ENCODE measurements around the gene IPO9.

The IPO9 gene

GRCh38 chr1:201907621-201908020, 78.7 kb downstream of the IPO9 start:
- no peak for DNase-seq

DNA sequence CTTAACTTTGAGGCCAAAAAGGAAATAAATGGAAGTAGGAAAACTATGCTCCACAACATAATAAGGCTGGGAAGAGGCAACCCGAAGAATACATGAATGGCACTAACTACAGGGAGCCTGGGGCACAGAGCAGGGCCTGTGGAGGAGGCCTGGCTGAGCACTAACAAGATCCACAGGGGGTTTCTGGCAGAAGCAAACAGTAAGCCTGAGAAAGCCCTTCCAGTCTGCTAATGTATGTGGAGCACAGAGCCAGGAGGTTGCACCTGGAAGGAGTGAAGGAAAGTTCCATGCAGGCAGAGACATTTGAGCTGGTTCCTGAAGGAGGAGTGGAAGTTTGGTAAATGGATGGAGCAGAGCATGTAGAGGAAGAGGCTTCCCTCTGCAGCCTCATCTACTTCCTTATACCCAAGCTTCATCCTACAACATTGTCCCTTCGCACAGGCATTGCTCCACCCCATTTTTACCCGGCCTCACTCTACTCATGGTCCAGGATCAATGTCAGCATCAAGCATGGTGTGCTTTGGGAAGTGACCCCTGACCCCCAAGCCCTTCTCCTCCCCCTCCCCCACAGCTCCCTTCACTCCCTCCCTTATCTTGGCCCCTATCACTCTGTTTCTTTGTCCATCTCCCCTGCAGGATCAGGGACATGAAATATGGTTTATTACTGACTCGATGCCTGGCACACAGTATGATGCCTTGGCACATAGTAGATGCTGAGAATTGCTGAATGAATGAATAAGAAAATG, 83.0 kb downstream of the IPO9 start:
- DNase-seq: no peak

GRCh38 chr1:201912832-201913231, 83.9 kb downstream of the IPO9 start:
- DNase-seq: no peak

DNA sequence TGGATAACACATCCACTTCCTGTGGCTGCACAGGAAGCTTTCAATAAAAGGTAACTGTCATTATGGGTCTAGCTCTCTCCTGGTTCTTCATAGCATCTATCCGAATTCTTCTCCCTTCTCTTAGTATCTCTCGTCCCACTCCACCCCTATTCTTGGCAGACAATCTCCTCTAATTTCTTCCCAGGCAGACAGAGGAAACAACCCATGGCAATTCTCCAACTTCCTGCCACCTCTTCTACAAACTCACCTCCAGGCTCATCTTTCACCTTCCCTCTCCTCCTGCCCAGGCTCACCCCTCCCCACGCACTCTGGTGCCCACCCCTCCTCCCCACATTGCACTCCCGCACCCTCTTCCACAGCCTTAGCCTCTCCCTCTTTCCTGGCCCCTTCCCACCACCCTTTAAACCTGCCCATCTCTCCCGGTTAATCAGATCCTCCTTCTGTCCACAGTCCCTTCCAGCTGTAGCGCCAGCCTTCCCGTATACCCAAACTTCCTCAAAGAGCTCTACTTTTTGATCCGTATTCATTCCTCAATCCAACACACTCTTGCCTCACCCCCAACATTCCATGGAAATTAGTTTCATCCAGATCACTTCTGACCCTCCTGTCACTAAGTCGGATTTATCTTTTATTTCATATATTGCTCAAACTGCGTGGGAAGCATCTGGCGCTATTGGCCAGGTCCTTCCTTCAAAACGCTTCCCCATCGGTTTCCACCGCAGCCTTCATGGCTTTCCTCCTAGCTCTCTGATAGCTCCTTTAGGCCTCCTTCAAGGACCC, 85.7 kb downstream of the IPO9 start:
- no peak for DNase-seq

DNA sequence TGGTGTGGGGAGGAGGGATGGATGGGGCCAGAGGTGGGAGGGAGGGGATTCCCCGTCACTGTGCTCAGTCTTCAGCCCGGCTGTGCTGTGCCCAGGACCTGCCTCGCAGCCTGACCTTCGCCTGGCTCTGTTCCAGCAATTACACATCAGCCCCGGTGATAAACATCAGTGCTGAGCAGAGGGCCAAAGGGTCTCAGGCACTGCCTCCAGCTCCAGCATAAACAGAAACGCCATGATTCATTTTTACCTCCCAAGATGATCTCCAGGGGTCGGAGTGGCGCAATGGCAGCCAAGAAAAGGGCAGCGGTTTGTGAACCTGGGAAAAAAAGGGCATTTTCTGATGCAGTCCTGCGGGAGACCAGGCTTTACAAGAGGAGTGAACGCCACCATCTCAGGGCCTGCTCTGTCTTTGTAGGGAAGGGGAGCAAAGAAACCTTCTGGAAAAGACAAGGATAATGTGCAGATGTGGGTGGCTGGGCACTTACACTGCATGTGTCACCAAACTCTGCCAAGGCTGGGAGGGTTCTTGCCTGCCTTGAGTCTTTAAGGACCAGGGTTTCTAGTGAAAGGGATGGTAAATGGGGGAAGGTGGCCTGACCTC, 87.8 kb downstream of the IPO9 start:
- DNase-seq: peak in 1 of 5 experiments; percentile 14

- no peak for DNase-seq
Observed at GRCh38 chr1:201917362-201918033, 88.5 kb downstream of the IPO9 start.

DNA sequence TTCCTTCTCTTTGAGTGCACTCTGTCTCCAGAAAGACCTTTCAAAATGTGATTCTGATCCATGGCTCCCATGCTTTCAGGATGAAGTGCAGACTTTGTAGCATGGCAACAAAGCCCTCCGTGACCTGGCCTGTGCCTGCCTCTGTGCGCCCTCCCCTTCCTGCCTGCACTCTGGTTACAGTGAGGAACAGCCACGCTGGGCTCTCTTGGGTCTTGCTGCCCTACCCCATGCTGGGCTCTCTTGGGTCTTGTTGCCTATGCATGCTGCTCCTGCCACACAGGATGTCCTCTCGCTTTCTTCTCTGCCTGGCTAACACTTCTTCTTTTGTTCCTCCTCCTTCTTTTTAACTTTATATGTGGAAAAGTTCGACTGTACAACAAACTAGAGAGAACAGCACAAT, 89.4 kb downstream of the IPO9 start:
- DNase-seq: no peak

GRCh38 chr1:201921952-201922558, 93.1 kb downstream of the IPO9 start:
- no peak for DNase-seq

- no peak for DNase-seq
Observed at GRCh38 chr1:201925301-201925567, 96.3 kb downstream of the IPO9 start.

DNA sequence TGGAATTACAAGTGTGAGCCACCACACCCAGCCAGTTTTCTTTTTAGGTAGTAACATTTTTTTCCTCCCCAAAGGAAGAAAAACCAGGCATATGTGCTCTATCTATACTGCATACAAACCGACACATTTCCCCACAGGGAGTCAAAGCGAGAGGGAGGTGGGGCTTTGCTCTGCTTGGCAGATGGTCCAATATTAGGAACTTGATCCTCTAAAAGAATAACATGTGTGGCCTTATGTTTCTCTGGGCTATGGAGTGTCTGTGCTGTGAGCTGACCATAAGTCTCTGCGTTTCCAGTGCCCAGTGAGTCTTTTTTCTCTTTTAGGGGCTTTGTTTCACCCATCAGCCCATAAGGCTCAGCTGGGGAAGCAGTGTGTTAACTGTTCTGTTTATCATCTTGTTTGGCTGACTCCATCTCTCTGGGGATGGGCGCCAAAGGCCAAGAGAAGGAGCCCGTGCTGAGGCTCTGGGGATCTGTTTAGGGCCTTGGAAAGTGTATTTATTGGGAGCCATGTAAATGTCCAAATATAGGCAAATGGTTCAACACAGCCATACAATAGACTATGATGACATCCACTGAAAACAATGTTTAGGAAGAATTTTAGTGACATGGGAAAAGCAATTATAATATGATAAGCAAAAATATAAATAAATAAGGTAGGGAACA, 97.2 kb downstream of the IPO9 start:
- DNase-seq: no peak

DNA sequence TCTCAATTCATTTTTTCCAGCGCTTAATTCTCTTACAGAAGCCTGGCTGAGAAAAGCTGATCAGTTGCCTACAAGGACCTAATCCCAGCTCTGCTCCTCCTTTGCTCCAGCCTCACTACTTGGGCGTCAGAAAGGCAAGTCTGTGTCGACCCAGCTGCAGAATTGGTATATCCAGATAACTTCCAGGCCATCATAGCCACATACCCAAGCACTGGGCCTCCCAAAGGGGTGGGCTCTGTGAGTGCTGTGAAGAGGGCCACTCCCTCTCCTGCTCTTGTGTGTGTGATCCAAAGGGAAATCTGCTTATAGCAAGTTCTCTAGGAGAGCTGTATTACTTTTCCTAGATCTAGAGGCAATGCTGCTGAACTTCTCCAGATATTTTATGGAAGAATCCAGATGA, 99.3 kb downstream of the IPO9 start:
- no peak for DNase-seq

DNA sequence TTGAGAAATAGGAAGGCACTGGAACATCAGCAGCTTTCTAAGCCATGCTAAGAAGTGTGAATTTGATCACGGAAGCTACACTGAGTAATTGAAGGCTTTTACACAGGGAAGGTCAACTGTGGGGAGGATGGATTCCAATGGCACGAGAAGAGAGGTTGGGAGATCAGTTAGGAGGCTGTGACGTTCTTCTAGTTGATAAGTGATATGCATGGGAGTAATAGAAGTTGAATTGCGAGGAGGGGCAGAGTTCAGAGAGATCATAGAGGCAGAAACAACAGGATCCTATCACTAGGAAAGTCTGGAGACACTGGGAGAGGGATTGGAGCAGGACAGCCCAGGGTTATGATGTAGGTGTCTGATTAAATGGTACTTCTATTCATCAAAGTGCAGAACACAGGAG, 101.2 kb downstream of the IPO9 start:
- no peak for DNase-seq

DNA sequence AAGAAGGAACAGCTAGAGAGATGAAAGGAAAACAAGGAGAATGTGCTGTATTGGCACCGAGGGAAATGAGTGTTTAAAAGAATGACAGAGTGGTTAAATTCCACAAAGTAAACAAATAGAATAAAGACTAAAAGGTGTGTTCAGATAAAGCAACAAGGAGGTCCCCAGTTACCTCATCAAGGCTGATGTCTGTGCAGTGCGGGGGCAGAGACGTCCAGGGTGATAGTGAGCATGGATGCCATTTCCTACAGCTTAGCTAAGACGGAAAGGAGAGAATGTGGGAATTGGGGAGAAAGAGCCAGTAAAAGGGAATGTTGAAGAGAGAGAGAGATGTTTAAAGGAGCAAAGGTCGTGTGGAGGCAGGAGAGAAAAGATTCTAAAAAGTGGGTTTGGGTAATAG, 101.8 kb downstream of the IPO9 start:
- no peak for DNase-seq
